ENCODE measurements around the gene HPS1.

Gene HPS1

GRCh38 chr10:98411166-98411565, 35.6 kb downstream of the HPS1 start:
- no peak for TF ChIP-seq TCF12 (IDR thresholded peaks at IDR 0.05; ENCODE audit: low read depth)
- no peak for TF ChIP-seq NFIC (IDR thresholded peaks at IDR 0.05)
- TF ChIP-seq EGR1 (IDR thresholded peaks at IDR 0.05): no peak
- no peak for TF ChIP-seq CEBPB (IDR thresholded peaks at IDR 0.05)
- no peak for TF ChIP-seq TAF1 (IDR thresholded peaks at IDR 0.05; ENCODE audit: low read depth)
- TF ChIP-seq CREB1 (IDR thresholded peaks at IDR 0.05; ENCODE audit: low read depth): no peak
- TF ChIP-seq USF1 (IDR thresholded peaks at IDR 0.05): no peak
- TF ChIP-seq FOXM1 (IDR thresholded peaks at IDR 0.05; ENCODE audit: borderline replicate concordance, low read depth): no peak
- TF ChIP-seq TEAD4 (IDR thresholded peaks at IDR 0.05): no peak
- no peak for TF ChIP-seq REST (IDR thresholded peaks at IDR 0.05; ENCODE audit: low read depth)
- TF ChIP-seq MAX (IDR thresholded peaks at IDR 0.05): no peak
- no peak for TF ChIP-seq YY1 (IDR thresholded peaks at IDR 0.05; ENCODE audit: low read depth)
- TF ChIP-seq EP300 (IDR thresholded peaks at IDR 0.05; ENCODE audit: borderline replicate concordance): no peak
- TF ChIP-seq ZBTB7A (IDR thresholded peaks at IDR 0.05; ENCODE audit: low read depth): no peak
- TF ChIP-seq RAD21 (IDR thresholded peaks at IDR 0.05; ENCODE audit: low read depth): no peak

- TF ChIP-seq YY1 (IDR thresholded peaks at IDR 0.05; ENCODE audit: low read depth) (no peak), FOXM1 (IDR thresholded peaks at IDR 0.05; ENCODE audit: borderline replicate concordance, low read depth) (no peak), TAF1 (IDR thresholded peaks at IDR 0.05; ENCODE audit: low read depth) (no peak), USF1 (IDR thresholded peaks at IDR 0.05) (no peak), MAX (IDR thresholded peaks at IDR 0.05) (no peak), CREB1 (IDR thresholded peaks at IDR 0.05; ENCODE audit: low read depth) (no peak), TEAD4 (IDR thresholded peaks at IDR 0.05) (no peak), RAD21 (IDR thresholded peaks at IDR 0.05; ENCODE audit: low read depth) (no peak), TCF12 (IDR thresholded peaks at IDR 0.05; ENCODE audit: low read depth) (no peak)
Measured at GRCh38 chr10:98410759-98411158, 36.0 kb downstream of the HPS1 start.

GRCh38 chr10:98410135-98410743, 36.5 kb downstream of the HPS1 start:
- TF ChIP-seq CEBPB (IDR thresholded peaks at IDR 0.05) (no peak), TEAD4 (IDR thresholded peaks at IDR 0.05) (no peak), RAD21 (IDR thresholded peaks at IDR 0.05; ENCODE audit: low read depth) (no peak)

- TF ChIP-seq FOXM1 (IDR thresholded peaks at IDR 0.05; ENCODE audit: borderline replicate concordance, low read depth) (no peak), EP300 (IDR thresholded peaks at IDR 0.05; ENCODE audit: borderline replicate concordance) (no peak), YY1 (IDR thresholded peaks at IDR 0.05; ENCODE audit: low read depth) (no peak), TEAD4 (IDR thresholded peaks at IDR 0.05) (no peak), MAX (IDR thresholded peaks at IDR 0.05) (no peak), EGR1 (IDR thresholded peaks at IDR 0.05) (no peak), CEBPB (IDR thresholded peaks at IDR 0.05) (no peak), ZBTB7A (IDR thresholded peaks at IDR 0.05; ENCODE audit: low read depth) (no peak), NFIC (IDR thresholded peaks at IDR 0.05) (no peak), CREB1 (IDR thresholded peaks at IDR 0.05; ENCODE audit: low read depth) (no peak), REST (IDR thresholded peaks at IDR 0.05; ENCODE audit: low read depth) (no peak), TAF1 (IDR thresholded peaks at IDR 0.05; ENCODE audit: low read depth) (no peak)
Measured at GRCh38 chr10:98408799-98409198, 37.9 kb downstream of the HPS1 start.

GRCh38 chr10:98407744-98408241, 38.9 kb downstream of the HPS1 start:
- no peak for TF ChIP-seq TAF1 (IDR thresholded peaks at IDR 0.05; ENCODE audit: low read depth)
- TF ChIP-seq CEBPB (IDR thresholded peaks at IDR 0.05): no peak
- TF ChIP-seq TCF12 (IDR thresholded peaks at IDR 0.05; ENCODE audit: low read depth): no peak
- no peak for TF ChIP-seq YY1 (IDR thresholded peaks at IDR 0.05; ENCODE audit: low read depth)
